Endodermal cell (in vitro differentiated cells): ENCODE results near the gene CERS1. TPM values are rescaled to one million over a fixed set of nuclear protein-coding genes. Genes with fewer than 3 reads are reported as not detected.

Source experiments
- DNase-seq: peaks from one replicate; pipeline ENCODE4 v3.0.0-alpha.2; 2017
- H3K27ac ChIP-seq: 2 replicates; pipeline ENCODE4 v1.5.1; 2013; ENCODE audit warnings: mild to moderate bottlenecking, low read depth, low read length, moderate library complexity
- H3K27me3 ChIP-seq: 2 replicates; pipeline ENCODE4 v1.6.1; 2013; ENCODE audit warnings: mild to moderate bottlenecking, low read length, moderate library complexity; ENCODE audit not compliant: insufficient read depth, control insufficient read depth, poor library complexity, severe bottlenecking
- H3K36me3 ChIP-seq: 2 replicates; pipeline ENCODE4 v1.7.0; 2013; ENCODE audit warnings: mild to moderate bottlenecking, low read length, moderate library complexity; ENCODE audit not compliant: control insufficient read depth, insufficient read depth
- H3K4me1 ChIP-seq: one replicate; pipeline ENCODE4 v1.7.0; 2013; ENCODE audit warnings: low read length; ENCODE audit not compliant: control insufficient read depth, insufficient read depth
- H3K4me3 ChIP-seq: 2 replicates; pipeline ENCODE4 v1.5.1; 2013; ENCODE audit warnings: mild to moderate bottlenecking, low read length, moderate library complexity
- H3K9ac ChIP-seq: 2 replicates; pipeline ENCODE4 v1.6.1; 2013; ENCODE audit warnings: mild to moderate bottlenecking, low read length, moderate library complexity; ENCODE audit not compliant: poor library complexity, severe bottlenecking; ENCODE audit errors: extremely low read depth
- H3K9me3 ChIP-seq: 2 replicates; pipeline ENCODE4 v1.6.1; 2013; ENCODE audit warnings: mild to moderate bottlenecking, low read length, moderate library complexity; ENCODE audit not compliant: control insufficient read depth
- H3K27ac Mint-ChIP-seq: 2 replicates; pipeline ENCODE4 v1.8.0; 2020; ENCODE audit warnings: mixed read lengths
- H3K27me3 Mint-ChIP-seq: 2 replicates; pipeline ENCODE4 v1.8.0; 2021; ENCODE audit warnings: mild to moderate bottlenecking, mixed read lengths; ENCODE audit not compliant: insufficient read depth
- H3K36me3 Mint-ChIP-seq: 2 replicates; pipeline ENCODE4 v1.8.0; 2020; ENCODE audit warnings: low read depth, mixed read lengths
- H3K4me1 Mint-ChIP-seq: 2 replicates; pipeline ENCODE4 v1.8.0; 2020; ENCODE audit warnings: mixed read lengths
- H3K4me3 Mint-ChIP-seq: 2 replicates; pipeline ENCODE4 v1.8.0; 2020; ENCODE audit warnings: mild to moderate bottlenecking, moderate library complexity, mixed read lengths
- H3K9me3 Mint-ChIP-seq: 2 replicates; pipeline ENCODE4 v1.8.0; 2020; ENCODE audit warnings: mild to moderate bottlenecking, mixed read lengths
- WGBS, 2 experiments: methylation state at CpG; one replicate each; pipeline versions ENCODE4 v1.1.5 to v1.1.7; 2013; ENCODE audit warnings: missing lambda C conversion rate in 2 of 2, mixed read lengths in 1 of 2; ENCODE audit not compliant: insufficient coverage in 1 of 2, insufficient read length in 1 of 2; 5-methylcytosine and 5-hydroxymethylcytosine counted together
- total RNA-seq, 2 donors: library from RNA; stranded (reverse); fragmentation: NEBNext Ultra II Directional in 1 of 2; extraction: Animal tissue kit (Norgen Biotek cat#: 25700) in 1 of 2; gene quantifications; 2 replicates in 1 of 2; 3 replicates in 1 of 2; pipeline ENCODE4 v1.2.1, GENCODE V29; 2021
- TF ChIP-seq, protein P1 (sequence below): fragments of 200-600 bp; sonication (generic); conservative IDR thresholded peaks from 2 replicates; pipeline ENCODE4 v1.5.0; 2021; ENCODE audit warnings: antibody characterized with exemption, mild to moderate bottlenecking

Gene CERS1
- total RNA-seq, 2 donors from 2014 or later = 16.6 to 25.5 TPM

DNA sequence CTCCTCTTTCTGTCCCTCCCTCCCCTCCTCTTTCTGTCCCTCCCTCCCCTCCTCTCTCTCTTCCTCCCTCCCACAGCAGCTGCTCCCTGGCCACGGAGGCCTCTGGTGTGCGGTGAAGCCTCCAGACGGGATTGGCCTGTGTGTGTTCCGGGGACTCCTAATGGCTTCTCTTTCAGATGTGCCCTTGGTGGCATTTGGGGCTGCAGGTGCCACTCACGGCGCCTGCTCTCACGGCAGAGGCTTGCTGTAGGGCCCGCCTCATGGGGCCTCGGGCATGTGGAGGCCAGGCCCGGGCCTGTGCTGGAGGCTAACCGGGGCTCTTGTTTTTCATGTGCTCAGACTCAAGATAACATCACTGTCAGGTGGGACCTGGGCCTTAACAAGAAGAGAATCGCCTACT, 43.3 kb downstream of the CERS1 start:
- Mint-ChIP-seq H3K4me3 (no peak overlapping the region), H3K27ac (no peak overlapping the region), H3K4me1 (peaks cover 9% of the 10 kb centered on the region), H3K27me3 (no peaks in the 10 kb centered on the region), H3K9me3 (no peaks in the 10 kb centered on the region), H3K36me3 (peaks cover 78% of the 10 kb centered on the region)
- TF ChIP-seq, protein P1, sequence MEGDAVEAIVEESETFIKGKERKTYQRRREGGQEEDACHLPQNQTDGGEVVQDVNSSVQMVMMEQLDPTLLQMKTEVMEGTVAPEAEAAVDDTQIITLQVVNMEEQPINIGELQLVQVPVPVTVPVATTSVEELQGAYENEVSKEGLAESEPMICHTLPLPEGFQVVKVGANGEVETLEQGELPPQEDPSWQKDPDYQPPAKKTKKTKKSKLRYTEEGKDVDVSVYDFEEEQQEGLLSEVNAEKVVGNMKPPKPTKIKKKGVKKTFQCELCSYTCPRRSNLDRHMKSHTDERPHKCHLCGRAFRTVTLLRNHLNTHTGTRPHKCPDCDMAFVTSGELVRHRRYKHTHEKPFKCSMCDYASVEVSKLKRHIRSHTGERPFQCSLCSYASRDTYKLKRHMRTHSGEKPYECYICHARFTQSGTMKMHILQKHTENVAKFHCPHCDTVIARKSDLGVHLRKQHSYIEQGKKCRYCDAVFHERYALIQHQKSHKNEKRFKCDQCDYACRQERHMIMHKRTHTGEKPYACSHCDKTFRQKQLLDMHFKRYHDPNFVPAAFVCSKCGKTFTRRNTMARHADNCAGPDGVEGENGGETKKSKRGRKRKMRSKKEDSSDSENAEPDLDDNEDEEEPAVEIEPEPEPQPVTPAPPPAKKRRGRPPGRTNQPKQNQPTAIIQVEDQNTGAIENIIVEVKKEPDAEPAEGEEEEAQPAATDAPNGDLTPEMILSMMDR = no peak
- H3K27me3 ChIP-seq = no peaks in the 10 kb centered on the region
- no peaks in the 10 kb centered on the region for H3K9me3 ChIP-seq
- no peak overlapping the region for H3K27ac ChIP-seq
- WGBS, 2 experiments = 93 to 95% methylated on average over 6 to 12 of the region's 12 CpGs
- H3K4me3 ChIP-seq = no peak overlapping the region
- H3K9ac ChIP-seq = no peak overlapping the region
- peaks cover 5% of the 10 kb centered on the region for H3K4me1 ChIP-seq
- no peak for DNase-seq
- peaks cover 90% of the 10 kb centered on the region for H3K36me3 ChIP-seq

- TF ChIP-seq, protein P1 = no peak
- peaks cover 86% of the 10 kb centered on the region for H3K36me3 ChIP-seq
- H3K4me3 ChIP-seq = no peak overlapping the region
- H3K27ac ChIP-seq = no peak overlapping the region
- Mint-ChIP-seq H3K36me3 (peaks cover 74% of the 10 kb centered on the region), H3K27me3 (no peaks in the 10 kb centered on the region), H3K27ac (no peak overlapping the region), H3K9me3 (no peaks in the 10 kb centered on the region), H3K4me1 (peaks cover 11% of the 10 kb centered on the region), H3K4me3 (no peak overlapping the region)
- H3K4me1 ChIP-seq = peaks cover 5% of the 10 kb centered on the region
- H3K9me3 ChIP-seq = no peaks in the 10 kb centered on the region
- no peaks in the 10 kb centered on the region for H3K27me3 ChIP-seq
- H3K9ac ChIP-seq = no peak overlapping the region
- WGBS, 2 experiments = 95 to 97% methylated on average over 26 to 31 of the region's 31 CpGs
- no peak for DNase-seq
These were observed 44.2 kb downstream of the CERS1 start for GRCh38 chr19:18851673-18852325.

GRCh38 chr19:18850471-18851375, 45.2 kb downstream of the CERS1 start:
- H3K4me3 Mint-ChIP-seq = no peak overlapping the region
- DNase-seq = no peak
- peaks cover 5% of the 10 kb centered on the region for H3K4me1 ChIP-seq
- no peaks in the 10 kb centered on the region for H3K9me3 ChIP-seq
- no peak overlapping the region for H3K27ac ChIP-seq
- H3K4me3 ChIP-seq = no peak overlapping the region
- H3K36me3 Mint-ChIP-seq = peaks cover 64% of the 10 kb centered on the region
- H3K27ac Mint-ChIP-seq = no peak overlapping the region
- no peaks in the 10 kb centered on the region for H3K27me3 ChIP-seq
- WGBS, 2 experiments = 93 to 98% methylated on average over 9 to 26 of the region's 27 CpGs
- H3K9me3 Mint-ChIP-seq = no peaks in the 10 kb centered on the region
- H3K36me3 ChIP-seq = peaks cover 79% of the 10 kb centered on the region
- H3K27me3 Mint-ChIP-seq = no peaks in the 10 kb centered on the region
- peaks cover 11% of the 10 kb centered on the region for H3K4me1 Mint-ChIP-seq
- H3K9ac ChIP-seq = no peak overlapping the region
- TF ChIP-seq, protein P1 = no peak
